Stimulated activated CD8-positive, alpha-beta memory T cell treated with anti-CD3 and anti-CD28 coated beads, Interleukin-2, amount 100 ng/mL, for 1 hour (primary cell): ENCODE measurements around the gene ZFHX3.
"Not testable (repeated sequence)": the region's sequence is repeated elsewhere in the genome, so short reads cannot be mapped to it uniquely, and the experiment has no call there.

Experiments used
- DNase-seq, 2 donors: peaks; one replicate each; pipeline ENCODE4 v3.0.0-alpha.2; 2020; ENCODE audit warnings: low read depth in 2 of 2

Gene ZFHX3

GRCh38 chr16:72996291-72997062 is 51.5 kb downstream of the ZFHX3 start:
- no peak for DNase-seq

DNA sequence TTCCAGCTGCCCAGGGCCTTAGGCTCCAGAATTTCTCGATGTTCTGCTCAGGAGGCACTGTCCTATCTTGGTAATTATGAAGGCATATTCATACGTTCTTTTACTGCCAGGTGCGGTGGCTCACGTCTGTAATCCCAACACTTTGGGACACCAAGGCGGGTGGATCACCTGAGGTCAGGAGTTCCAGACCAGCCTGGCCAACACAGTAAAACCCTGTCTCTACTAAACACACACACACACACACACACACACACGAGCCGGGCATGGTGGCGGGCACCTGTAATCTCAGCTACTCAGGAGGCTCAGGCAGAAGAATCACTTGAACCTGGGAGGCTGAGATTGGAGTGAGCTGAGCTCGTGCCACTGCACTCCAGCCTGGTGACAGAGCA is 52.1 kb downstream of the ZFHX3 start:
- not testable (repeated sequence) for DNase-seq

DNA sequence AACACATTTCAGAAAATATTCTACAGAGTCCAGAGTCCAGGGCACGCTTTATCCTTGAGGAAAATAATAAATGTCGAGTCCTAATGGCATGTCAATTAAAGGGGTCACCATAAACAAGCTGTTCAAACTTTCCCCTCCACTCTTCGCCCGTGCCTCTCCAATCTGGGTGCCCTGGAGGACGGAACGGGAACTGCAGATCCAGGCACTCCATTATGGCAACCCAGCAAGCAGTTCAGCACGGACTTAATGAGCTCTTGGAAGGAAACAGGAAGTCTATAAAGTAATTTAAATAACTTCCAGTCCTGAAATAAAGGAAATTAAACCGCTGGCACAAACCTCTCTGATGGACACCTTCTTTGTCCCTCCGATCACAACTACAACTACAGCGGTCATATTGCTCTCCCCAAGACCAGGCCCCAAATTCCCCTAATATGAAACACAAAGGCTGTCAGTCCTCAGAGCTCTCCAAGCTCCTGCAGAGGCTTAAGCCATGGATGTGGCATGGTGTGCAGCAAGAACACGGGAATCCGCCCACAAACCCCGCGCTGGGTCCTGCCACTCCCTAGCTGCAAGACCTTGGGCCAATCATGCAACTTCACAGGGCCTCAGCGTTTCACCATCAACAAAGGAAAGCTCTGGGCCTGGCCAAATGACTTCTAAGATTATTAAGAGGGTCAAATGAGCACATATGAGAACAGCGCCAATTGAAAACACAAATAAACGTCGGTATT is 52.6 kb downstream of the ZFHX3 start:
- no peak for DNase-seq

DNA sequence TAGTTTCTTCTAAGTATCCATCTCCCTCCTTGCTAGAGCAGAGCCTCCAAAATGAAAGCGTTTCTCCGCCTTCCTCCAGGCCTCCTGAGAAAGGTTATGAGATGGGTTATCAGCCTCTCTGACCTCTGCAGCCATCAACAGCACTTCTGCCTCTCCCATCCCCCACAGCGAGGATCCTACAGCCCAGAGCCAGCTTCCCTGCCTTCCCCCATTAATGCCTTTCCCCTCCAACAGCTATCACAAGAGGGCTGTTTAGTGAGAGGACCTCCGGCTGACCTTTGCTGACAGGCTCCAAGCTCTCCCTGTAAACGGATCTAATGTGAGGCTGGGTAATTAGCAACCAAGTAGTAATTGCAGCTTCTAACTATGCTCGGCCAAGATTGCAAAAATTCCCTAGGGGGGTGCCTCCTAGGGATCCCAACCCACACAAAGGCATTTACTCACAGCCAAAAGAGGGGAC is 55.8 kb downstream of the ZFHX3 start:
- no peak for DNase-seq

- DNase-seq: no peak
Measured at GRCh38 chr16:72991644-72992043, 56.3 kb downstream of the ZFHX3 start.

DNA sequence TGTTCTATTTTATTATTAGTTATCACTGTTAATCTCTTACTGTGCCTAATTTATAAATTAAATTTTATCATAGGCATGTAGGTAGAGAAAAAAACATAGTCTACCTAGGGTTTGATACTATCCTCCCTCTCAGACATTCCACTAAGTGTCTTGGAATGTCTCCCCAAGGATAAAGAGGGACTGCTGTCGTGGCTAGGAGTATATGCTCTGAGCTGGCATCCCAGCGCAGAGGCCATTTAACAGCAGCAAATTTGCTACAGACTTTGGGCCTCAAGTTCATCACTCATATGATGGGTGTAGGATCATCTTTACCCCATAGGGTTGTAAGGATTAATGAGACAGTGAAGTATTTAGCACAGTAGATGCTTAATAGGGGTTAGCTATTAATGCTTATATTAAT is 56.7 kb downstream of the ZFHX3 start:
- no peak for DNase-seq

DNA sequence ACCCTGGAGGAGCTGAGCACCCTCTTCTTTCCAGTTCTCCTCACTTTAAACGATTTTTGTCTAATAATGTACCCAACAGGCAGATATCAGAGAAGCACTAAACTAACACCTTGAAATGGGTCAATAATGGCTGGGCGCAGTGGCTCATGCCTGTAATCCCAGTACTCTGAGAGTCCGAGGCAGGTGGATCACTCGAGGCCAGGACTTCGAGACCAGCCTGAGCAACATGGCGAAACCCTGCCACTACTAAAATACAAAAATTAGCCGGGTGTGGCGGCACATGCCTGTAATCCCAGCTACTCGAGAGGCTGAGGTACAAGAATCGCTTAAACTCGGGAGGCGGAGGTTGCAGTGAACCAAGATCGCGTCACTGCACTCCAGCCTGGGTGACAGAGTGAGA is 57.4 kb downstream of the ZFHX3 start:
- DNase-seq: no peak

- DNase-seq: no peak
Measured at GRCh38 chr16:72989579-72990551, 58.1 kb downstream of the ZFHX3 start.

DNA sequence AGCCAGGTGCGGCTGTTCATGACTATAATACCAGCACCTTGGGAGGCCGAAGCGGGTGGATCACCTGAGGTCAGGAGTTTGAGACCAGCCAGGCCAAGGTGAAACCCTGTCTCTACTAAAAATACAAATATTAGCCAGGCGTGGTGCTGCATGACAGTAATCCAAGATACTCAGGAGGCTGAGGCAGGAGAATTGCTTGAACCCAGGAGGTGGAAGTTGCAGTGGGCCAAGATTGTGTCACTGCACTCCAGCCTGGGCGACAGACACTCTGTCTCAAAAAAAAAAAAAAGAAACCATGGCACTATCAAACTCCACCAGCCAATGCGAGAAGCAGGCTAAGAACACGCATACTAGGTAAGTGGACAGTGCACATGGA is 58.7 kb downstream of the ZFHX3 start:
- not testable (repeated sequence) for DNase-seq

DNA sequence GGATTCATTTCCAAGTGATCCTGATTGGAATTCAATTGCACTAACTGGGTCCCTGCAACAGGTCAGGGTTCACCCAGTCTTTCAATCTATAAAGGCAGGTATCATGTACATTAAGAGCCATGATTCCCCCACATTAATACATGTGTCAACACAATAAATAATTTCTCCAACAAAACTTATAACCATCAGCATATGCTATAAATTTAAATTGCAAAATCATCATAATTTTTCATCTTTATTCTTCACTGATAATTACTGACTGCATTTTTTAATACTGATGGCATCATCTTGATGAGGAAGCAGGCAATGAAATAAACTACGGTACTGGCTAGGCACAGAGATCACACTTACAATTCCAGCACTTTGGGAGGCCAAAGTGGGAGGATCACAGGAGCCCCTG is 59.4 kb downstream of the ZFHX3 start:
- DNase-seq: no peak

GRCh38 chr16:72987480-72987901 is 60.4 kb downstream of the ZFHX3 start:
- no peak for DNase-seq

GRCh38 chr16:72985995-72986394 is 61.9 kb downstream of the ZFHX3 start:
- no peak for DNase-seq

DNA sequence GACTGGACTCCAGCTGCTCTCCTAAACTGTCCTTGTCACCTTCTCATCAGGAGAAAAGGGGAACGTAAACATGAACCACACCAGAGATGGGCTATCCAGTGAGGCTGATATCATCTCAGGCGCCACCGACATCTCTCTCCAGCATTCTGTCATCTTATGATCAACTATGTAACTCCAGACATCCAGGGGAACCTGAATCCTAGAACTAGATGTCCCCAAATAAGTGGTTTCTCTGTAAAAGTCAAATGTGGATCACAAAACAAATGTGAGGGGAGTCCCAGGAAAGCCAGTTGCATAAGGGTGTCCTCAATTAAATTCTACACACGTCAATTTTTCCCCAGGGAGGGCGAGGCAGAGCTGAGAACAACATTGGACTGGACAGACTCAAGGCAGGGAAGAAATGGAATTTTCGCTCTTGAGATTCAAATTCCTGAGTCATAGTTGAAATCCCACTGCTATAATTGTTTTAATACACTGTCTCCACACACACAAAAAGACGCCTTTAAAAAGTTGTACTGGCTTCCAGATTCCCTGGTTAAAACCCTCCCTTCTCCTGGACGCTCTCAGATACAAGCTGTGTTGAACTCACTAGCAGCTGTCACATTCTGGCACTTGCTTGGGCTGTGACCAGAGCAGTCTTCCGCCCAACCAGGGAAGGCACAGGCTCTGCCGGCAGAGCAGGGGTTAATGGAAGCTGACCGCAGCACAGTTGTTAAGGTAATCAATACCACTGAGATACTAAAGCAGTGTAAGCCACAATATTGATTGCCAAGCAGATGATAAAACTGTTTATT is 62.6 kb downstream of the ZFHX3 start:
- DNase-seq: no peak

GRCh38 chr16:72983728-72984350 is 64.1 kb downstream of the ZFHX3 start:
- DNase-seq: no peak

DNA sequence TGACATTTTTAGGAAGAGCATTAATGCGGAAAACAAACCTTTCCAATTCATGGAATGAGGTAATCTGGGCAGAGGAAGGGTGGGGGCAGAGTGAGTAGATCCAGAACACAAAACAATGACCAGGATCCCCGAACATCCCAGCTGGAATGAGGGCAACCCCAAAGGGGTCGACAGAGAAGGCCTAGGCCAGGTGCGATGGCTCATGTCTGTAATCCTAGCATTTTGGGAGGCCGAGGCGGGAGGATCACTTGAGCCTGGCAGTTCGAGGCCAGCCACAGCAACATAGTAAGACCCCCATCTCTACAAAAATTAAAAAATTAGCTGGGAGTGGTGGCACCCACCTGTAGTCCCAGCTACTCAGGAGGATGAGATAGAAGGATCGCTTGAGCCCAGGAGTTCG is 64.7 kb downstream of the ZFHX3 start:
- no peak for DNase-seq

GRCh38 chr16:72979974-72980373 is 68.0 kb downstream of the ZFHX3 start:
- no peak for DNase-seq

- DNase-seq: no peak
Measured at GRCh38 chr16:72978212-72978611, 69.7 kb downstream of the ZFHX3 start.

DNA sequence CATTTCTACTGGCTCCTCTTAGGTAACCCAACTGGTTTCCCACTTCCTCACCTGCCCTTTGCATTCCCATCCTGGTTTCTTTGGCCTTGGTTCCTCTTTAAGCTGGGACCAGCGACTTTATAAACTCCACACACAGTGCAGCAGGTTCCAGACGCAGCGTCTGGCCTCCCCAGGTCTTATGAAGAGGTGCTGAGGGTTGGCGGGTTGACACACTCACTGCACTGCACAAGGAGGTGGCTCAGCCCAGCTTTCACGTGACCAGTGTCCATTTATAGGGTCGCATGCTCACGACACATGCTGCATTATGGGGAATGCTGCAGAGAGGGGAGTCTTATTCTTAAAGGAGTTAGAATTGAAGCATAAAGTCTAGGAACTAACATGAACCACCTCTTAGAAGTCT is 70.8 kb downstream of the ZFHX3 start:
- no peak for DNase-seq

GRCh38 chr16:72976438-72977064 is 71.4 kb downstream of the ZFHX3 start:
- no peak for DNase-seq

DNA sequence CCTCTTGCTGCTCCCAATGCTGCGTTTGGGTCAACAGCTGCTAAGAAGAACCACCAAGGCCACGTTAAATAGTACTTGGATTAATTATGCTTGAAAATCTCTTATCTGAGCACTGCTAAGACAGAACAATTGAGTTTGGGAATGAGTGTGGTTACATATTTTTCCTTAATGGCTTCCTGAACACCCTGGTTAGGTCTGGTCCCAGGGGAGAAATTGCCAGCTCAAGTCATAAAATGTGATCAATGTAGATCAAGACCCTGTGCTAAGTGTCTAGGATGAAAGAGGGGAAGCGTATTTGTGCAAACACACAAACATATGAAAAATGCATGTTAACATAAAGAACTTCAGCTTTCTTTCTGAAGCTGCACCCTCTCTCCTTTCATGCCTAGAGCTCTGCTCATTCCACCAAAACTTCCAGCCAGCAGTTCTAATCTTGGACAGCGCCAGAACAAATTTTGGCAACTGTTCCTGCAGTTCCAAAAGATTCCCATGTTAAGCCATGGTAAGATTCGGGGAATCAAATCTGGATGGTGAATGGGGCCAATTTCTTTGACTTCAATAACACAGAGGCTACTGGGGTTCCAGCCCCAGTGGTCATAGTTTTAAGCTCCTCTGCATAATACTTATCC is 72.0 kb downstream of the ZFHX3 start:
- no peak for DNase-seq
